Keratinocyte (primary cell): ENCODE results near the gene ATP1A2. TPM values are rescaled to one million over a fixed set of nuclear protein-coding genes. Genes with fewer than 3 reads are reported as not detected.

ENCODE experiments used
- DNase-seq: peaks from one replicate; pipeline ENCODE4 v3.0.0-alpha.2; 2011; ENCODE audit warnings: low read depth, missing footprints, low spot score
- FAIRE-seq: peaks from 2 replicates; lab custom pipeline; 2011; peaks lifted over from hg19 to GRCh38; lab: Jason Lieb, UNC
- H2AFZ ChIP-seq: 2 replicates; pipeline ENCODE4 v1.6.0; 2012; ENCODE audit warnings: low read length, control low read depth, inconsistent platforms; ENCODE audit not compliant: control insufficient read depth
- H3K27ac ChIP-seq: 2 replicates; pipeline ENCODE4 v1.5.1; 2011; ENCODE audit warnings: low read length; ENCODE audit not compliant: control insufficient read depth, insufficient read depth
- H3K27me3 ChIP-seq: 3 replicates; pipeline ENCODE4 v1.6.0; 2011; ENCODE audit warnings: low read length; ENCODE audit not compliant: control insufficient read depth, insufficient read depth; ENCODE audit errors: extremely low read depth
- H3K36me3 ChIP-seq, 2 experiments: 2 replicates in 1 of 2; 3 replicates in 1 of 2; pipeline ENCODE4 v1.5.1; 2011; ENCODE audit warnings: low read length in 2 of 2, mild to moderate bottlenecking in 1 of 2; ENCODE audit not compliant: control insufficient read depth in 2 of 2, insufficient read depth in 2 of 2; ENCODE audit errors: extremely low read depth in 1 of 2
- H3K4me1 ChIP-seq: 3 replicates; pipeline ENCODE4 v1.5.1; 2011; ENCODE audit warnings: low read length; ENCODE audit not compliant: control insufficient read depth, insufficient read depth; ENCODE audit errors: extremely low read depth
- H3K4me2 ChIP-seq: 3 replicates; pipeline ENCODE4 v1.6.0; 2011; ENCODE audit warnings: low read depth, low read length; ENCODE audit not compliant: control insufficient read depth, insufficient read depth; ENCODE audit errors: extremely low read depth
- H3K4me3 ChIP-seq, 3 experiments: fragments of 200-600 bp in 1 of 3; sonication (generic) in 1 of 3; 2 replicates in 2 of 3; 3 replicates in 1 of 3; pipeline ENCODE4 v1.5.1; 2011 to 2016; ENCODE audit warnings: low read length in 3 of 3, mild to moderate bottlenecking in 3 of 3, control low read depth in 2 of 3, inconsistent platforms in 1 of 3, low read depth in 1 of 3, mixed read lengths in 1 of 3, mixed run types in 1 of 3, moderate library complexity in 1 of 3; ENCODE audit not compliant: control insufficient read depth in 2 of 3, insufficient read depth in 2 of 3; ENCODE audit errors: extremely low read depth in 1 of 3
- H3K79me2 ChIP-seq: 2 replicates; pipeline ENCODE4 v1.6.0; 2012; ENCODE audit warnings: low read length; ENCODE audit not compliant: control insufficient read depth, insufficient read depth
- H3K9ac ChIP-seq: 3 replicates; pipeline ENCODE4 v1.6.0; 2011; ENCODE audit warnings: low read length; ENCODE audit not compliant: control insufficient read depth, insufficient read depth; ENCODE audit errors: extremely low read depth
- H3K9me1 ChIP-seq: 3 replicates; pipeline ENCODE4 v1.6.0; 2011; ENCODE audit warnings: low read length; ENCODE audit not compliant: control insufficient read depth, insufficient read depth; ENCODE audit errors: extremely low read depth
- H3K9me3 ChIP-seq: 2 replicates; pipeline ENCODE4 v1.5.1; 2012; ENCODE audit warnings: low read depth, low read length; ENCODE audit not compliant: control insufficient read depth
- H4K20me1 ChIP-seq: 3 replicates; pipeline ENCODE4 v1.6.0; 2011; ENCODE audit warnings: low read length; ENCODE audit not compliant: control insufficient read depth, insufficient read depth; ENCODE audit errors: extremely low read depth
- CTCF ChIP-seq, 3 experiments: IDR thresholded peaks in 1 of 3; conservative IDR thresholded peaks in 1 of 3; optimal IDR thresholded peaks in 1 of 3; 2 replicates in 2 of 3; 3 replicates in 1 of 3; pipeline versions ENCODE3 to v1.5.1; 2011; ENCODE audit warnings: low read length in 3 of 3, mild to moderate bottlenecking in 3 of 3, moderate library complexity in 2 of 3, control low read depth in 1 of 3, inconsistent platforms in 1 of 3; ENCODE audit not compliant: insufficient read depth in 2 of 3; ENCODE audit errors: extremely low read depth in 1 of 3
- EZH2 ChIP-seq: IDR thresholded peaks from one replicate; pipeline ENCODE4 v1.6.1; 2012; ENCODE audit warnings: inconsistent platforms, mild to moderate bottlenecking, low read length, moderate library complexity
- dilution Hi-C: fragments of 300-500 bp; cut with MboI; formaldehyde crosslinking; loops from one replicate; pipeline ENCODE4 v1.7.0; 2020; ENCODE audit warnings: low sequenced_read_pairs; ENCODE audit not compliant: extremely low pct_ligation_motif_present
- polyA plus RNA-seq, 5 experiments: library from polyadenylated mRNA; depleted of rRNA in 3 of 5; stranded (reverse) in 3 of 5; stranded (forward) in 1 of 5; unstranded in 1 of 5; fragments of >200 nt; gene quantifications; 1 replicate in 1 of 5; 2 replicates in 3 of 5; 3 replicates in 1 of 5; pipeline versions ENCODE4 v1.2.1 to v1.2.3, GENCODE V29; 2011 to 2012; ENCODE audit warnings: missing spikeins in 2 of 5, low read depth in 1 of 5, low replicate concordance in 1 of 5

Gene ATP1A2
- polyA plus RNA-seq, 1 donor (not counting 4 experiments of a cell fraction or from before 2014, with no cell fraction given), result not detected

GRCh38 chr1:160083968-160084770, 31.4 kb upstream of the ATP1A2 start:
- Histone ChIP-seq H3K4me2 (peak overlapping the region; percentile 74), H3K27me3 (peaks cover 37% of the 10 kb centered on the region), H3K27ac (no peak overlapping the region), H3K9me1 (no peaks in the 10 kb centered on the region), H3K4me1 (peaks cover 5% of the 10 kb centered on the region), H3K79me2 (no peaks in the 10 kb centered on the region), H3K4me3 (peak overlapping the region in 1 of 3 experiments; percentile 16), H3K9ac (no peak overlapping the region), H3K36me3 (no peaks in the 10 kb centered on the region), H4K20me1 (no peaks in the 10 kb centered on the region), H2AFZ (peak overlapping the region; percentile 91), H3K9me3 (no peaks in the 10 kb centered on the region)
- DNase-seq (peak; percentile 55), FAIRE-seq (peak; percentile 57)
- dilution Hi-C loops, result no loop called here
- TF ChIP-seq CTCF (optimal IDR thresholded peaks at IDR 0.05 in 1 of 3, IDR thresholded peaks at IDR 0.05 in 1 of 3, conservative IDR thresholded peaks at IDR 0.05 in 1 of 3; ENCODE audit: extremely low read depth in 1 of 3, insufficient read depth in 2 of 3, low read length in 3 of 3) (peak; percentile 73 to 97 (median 93)), EZH2 (no peak)

GRCh38 chr1:160084771-160085321, 30.7 kb upstream of the ATP1A2 start:
- Histone ChIP-seq H3K4me3 (no peak overlapping the region), H3K4me2 (no peak overlapping the region), H3K9ac (no peak overlapping the region), H4K20me1 (no peaks in the 10 kb centered on the region), H3K27me3 (peaks cover 37% of the 10 kb centered on the region), H3K79me2 (no peaks in the 10 kb centered on the region), H2AFZ (no peak overlapping the region), H3K4me1 (peaks cover 5% of the 10 kb centered on the region), H3K9me3 (no peaks in the 10 kb centered on the region), H3K9me1 (no peaks in the 10 kb centered on the region), H3K36me3 (peaks cover 0 to 1% of the 10 kb centered on the region in 2 experiments), H3K27ac (no peak overlapping the region)
- no peak for DNase-seq
- TF ChIP-seq CTCF (optimal IDR thresholded peaks at IDR 0.05 in 1 of 3, IDR thresholded peaks at IDR 0.05 in 1 of 3, conservative IDR thresholded peaks at IDR 0.05 in 1 of 3; ENCODE audit: extremely low read depth in 1 of 3, insufficient read depth in 2 of 3, low read length in 3 of 3), result no peak
- dilution Hi-C loops, result no loop called here
- FAIRE-seq, result no peak
